ENCODE results near the gene USP20. TPM values are rescaled to one million over a fixed set of nuclear protein-coding genes. Genes with fewer than 3 reads are reported as not detected.

The USP20 gene
- polyA plus RNA-seq, 4 donors = 16.0 to 47.0 (median 20.4) TPM

- Histone ChIP-seq H3K36me3 (ENCODE audit: control insufficient read depth in 3 of 3, insufficient read depth in 2 of 3, low read depth in 1 of 3, low read length in 3 of 3) (peaks cover 0 to 14% (median 2%) of the 10 kb centered on the region in 3 donors), H3K27me3 (ENCODE audit: control insufficient read depth in 3 of 3, insufficient read depth in 3 of 3, low read length in 3 of 3) (no peaks in the 10 kb centered on the region), H3K27ac (ENCODE audit: low read depth in 1 of 3, low read length in 2 of 3) (no peak overlapping the region), H3K9me3 (ENCODE audit: control insufficient read depth in 2 of 2, insufficient read depth in 1 of 2, low read depth in 1 of 2, low read length in 1 of 2) (no peaks in the 10 kb centered on the region), H3K4me3 (ENCODE audit: low read depth in 1 of 3, low read length in 3 of 3) (no peak overlapping the region), H3K4me1 (ENCODE audit: control insufficient read depth in 3 of 3, insufficient read depth in 2 of 3, low read depth in 1 of 3, low read length in 2 of 3) (peaks cover 0 to 13% (median 4%) of the 10 kb centered on the region in 3 donors)
- FAIRE-seq (no peak), DNase-seq (no peak)
- WGBS, 3 donors = 86 to 89% (median 88%) methylated on average over 12 of the region's 12 CpGs
These were observed 3.5 kb downstream of the USP20 start for GRCh38 chr9:129838707-129839259.

GRCh38 chr9:129839324-129840023 is 4.2 kb downstream of the USP20 start:
- FAIRE-seq (no peak), DNase-seq (no peak)
- Histone ChIP-seq H3K9me3 (ENCODE audit: control insufficient read depth in 2 of 2, insufficient read depth in 1 of 2, low read depth in 1 of 2, low read length in 1 of 2) (no peaks in the 10 kb centered on the region), H3K4me3 (ENCODE audit: low read depth in 1 of 3, low read length in 3 of 3) (no peak overlapping the region), H3K27ac (ENCODE audit: low read depth in 1 of 3, low read length in 2 of 3) (no peak overlapping the region), H3K36me3 (ENCODE audit: control insufficient read depth in 3 of 3, insufficient read depth in 2 of 3, low read depth in 1 of 3, low read length in 3 of 3) (peaks cover 0 to 15% (median 2%) of the 10 kb centered on the region in 3 donors), H3K4me1 (ENCODE audit: control insufficient read depth in 3 of 3, insufficient read depth in 2 of 3, low read depth in 1 of 3, low read length in 2 of 3) (peaks cover 0 to 11% (median 4%) of the 10 kb centered on the region in 3 donors), H3K27me3 (ENCODE audit: control insufficient read depth in 3 of 3, insufficient read depth in 3 of 3, low read length in 3 of 3) (no peaks in the 10 kb centered on the region)
- WGBS, 3 donors = 77 to 84% (median 78%) methylated on average over 9 to 10 of the region's 10 CpGs

DNA sequence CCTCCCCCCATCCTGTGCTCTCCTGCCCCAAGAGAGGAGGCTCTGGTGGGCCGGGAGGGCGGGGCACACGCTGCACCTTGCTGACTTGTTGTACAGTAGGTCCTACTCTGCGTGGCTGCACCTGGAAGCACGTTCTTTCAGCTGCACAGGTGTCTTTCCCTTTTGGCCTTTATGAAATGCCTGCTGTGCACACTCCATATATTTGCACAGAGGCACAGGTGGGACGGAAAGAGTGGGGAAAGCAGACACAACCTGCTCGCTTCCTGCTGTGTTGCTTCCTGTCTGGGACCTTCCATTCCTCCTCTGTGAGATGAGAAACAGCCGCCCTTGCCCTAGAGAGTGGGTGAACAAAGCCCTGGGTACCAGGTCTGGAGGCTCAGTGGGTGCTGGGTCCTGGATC is 4.8 kb downstream of the USP20 start:
- no peak overlapping the region for H3K27ac ChIP-seq (ENCODE audit: low read depth in 1 of 3, low read length in 2 of 3)
- peaks cover 0 to 11% (median 4%) of the 10 kb centered on the region in 3 donors for H3K4me1 ChIP-seq (ENCODE audit: control insufficient read depth in 3 of 3, insufficient read depth in 2 of 3, low read depth in 1 of 3, low read length in 2 of 3)
- H3K36me3 ChIP-seq (ENCODE audit: control insufficient read depth in 3 of 3, insufficient read depth in 2 of 3, low read depth in 1 of 3, low read length in 3 of 3) = peaks cover 0 to 16% (median 2%) of the 10 kb centered on the region in 3 donors
- WGBS, 3 donors = 79 to 94% (median 83%) methylated on average over 8 of the region's 8 CpGs
- FAIRE-seq = no peak
- no peaks in the 10 kb centered on the region for H3K9me3 ChIP-seq (ENCODE audit: control insufficient read depth in 2 of 2, insufficient read depth in 1 of 2, low read depth in 1 of 2, low read length in 1 of 2)
- H3K27me3 ChIP-seq (ENCODE audit: control insufficient read depth in 3 of 3, insufficient read depth in 3 of 3, low read length in 3 of 3) = no peaks in the 10 kb centered on the region
- H3K4me3 ChIP-seq (ENCODE audit: low read depth in 1 of 3, low read length in 3 of 3) = no peak overlapping the region
- no peak for DNase-seq

- Histone ChIP-seq H3K4me3 (ENCODE audit: low read depth in 1 of 3, low read length in 3 of 3) (no peak overlapping the region), H3K9me3 (ENCODE audit: control insufficient read depth in 2 of 2, insufficient read depth in 1 of 2, low read depth in 1 of 2, low read length in 1 of 2) (no peaks in the 10 kb centered on the region), H3K36me3 (ENCODE audit: control insufficient read depth in 3 of 3, insufficient read depth in 2 of 3, low read depth in 1 of 3, low read length in 3 of 3) (peaks cover 0 to 17% (median 2%) of the 10 kb centered on the region in 3 donors), H3K27me3 (ENCODE audit: control insufficient read depth in 3 of 3, insufficient read depth in 3 of 3, low read length in 3 of 3) (no peaks in the 10 kb centered on the region), H3K27ac (ENCODE audit: low read depth in 1 of 3, low read length in 2 of 3) (no peak overlapping the region), H3K4me1 (ENCODE audit: control insufficient read depth in 3 of 3, insufficient read depth in 2 of 3, low read depth in 1 of 3, low read length in 2 of 3) (peaks cover 0 to 11% (median 4%) of the 10 kb centered on the region in 3 donors)
- 42 to 69% (median 67%) methylated on average over 4 of the region's 4 CpGs for WGBS, 3 donors
- no peak for FAIRE-seq
- no peak for DNase-seq
These were observed 5.8 kb downstream of the USP20 start for GRCh38 chr9:129841071-129841470.

DNA sequence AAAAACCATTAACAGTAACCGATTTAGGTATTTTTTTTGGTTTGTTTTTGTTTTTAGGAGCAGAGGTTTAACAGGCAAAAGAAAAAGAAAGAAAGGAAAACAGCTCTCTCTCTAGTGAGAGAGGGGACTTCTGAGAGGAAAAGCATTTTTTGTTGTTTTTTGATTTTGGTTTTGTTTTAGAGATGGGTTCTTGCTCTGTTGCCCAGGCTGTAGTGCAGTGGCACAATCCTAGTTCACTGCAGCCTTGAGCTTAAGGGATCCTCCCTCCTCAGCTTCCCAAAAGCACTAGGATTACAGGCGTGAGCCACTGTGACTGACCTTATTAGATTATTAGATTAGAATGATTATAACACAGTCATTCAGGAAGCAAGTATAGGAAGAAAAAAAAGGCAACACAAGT is 10.1 kb downstream of the USP20 start:
- WGBS, 3 donors = 53 to 55% (median 54%) methylated on average over 2 of the region's 2 CpGs
- FAIRE-seq (no peak), DNase-seq (no peak)
- H3K4me3 ChIP-seq (ENCODE audit: low read depth in 1 of 3, low read length in 3 of 3) = no peak overlapping the region
- peaks cover 2 to 13% (median 2%) of the 10 kb centered on the region in 3 donors for H3K36me3 ChIP-seq (ENCODE audit: control insufficient read depth in 3 of 3, insufficient read depth in 2 of 3, low read depth in 1 of 3, low read length in 3 of 3)
- H3K9me3 ChIP-seq (ENCODE audit: control insufficient read depth in 2 of 2, insufficient read depth in 1 of 2, low read depth in 1 of 2, low read length in 1 of 2) = no peaks in the 10 kb centered on the region
- no peak overlapping the region for H3K27ac ChIP-seq (ENCODE audit: low read depth in 1 of 3, low read length in 2 of 3)
- no peaks in the 10 kb centered on the region for H3K27me3 ChIP-seq (ENCODE audit: control insufficient read depth in 3 of 3, insufficient read depth in 3 of 3, low read length in 3 of 3)
- H3K4me1 ChIP-seq (ENCODE audit: control insufficient read depth in 3 of 3, insufficient read depth in 2 of 3, low read depth in 1 of 3, low read length in 2 of 3) = no peaks in the 10 kb centered on the region

GRCh38 chr9:129848712-129849441 is 13.6 kb downstream of the USP20 start:
- peaks cover 5 to 31% (median 8%) of the 10 kb centered on the region in 3 donors for H3K36me3 ChIP-seq (ENCODE audit: control insufficient read depth in 3 of 3, insufficient read depth in 2 of 3, low read depth in 1 of 3, low read length in 3 of 3)
- no peak overlapping the region for H3K27ac ChIP-seq (ENCODE audit: low read depth in 1 of 3, low read length in 2 of 3)
- FAIRE-seq (no peak), DNase-seq (no peak)
- 79 to 92% (median 88%) methylated on average over 4 of the region's 4 CpGs for WGBS, 3 donors
- no peaks in the 10 kb centered on the region for H3K9me3 ChIP-seq (ENCODE audit: control insufficient read depth in 2 of 2, insufficient read depth in 1 of 2, low read depth in 1 of 2, low read length in 1 of 2)
- H3K4me3 ChIP-seq (ENCODE audit: low read depth in 1 of 3, low read length in 3 of 3) = no peak overlapping the region
- H3K4me1 ChIP-seq (ENCODE audit: control insufficient read depth in 3 of 3, insufficient read depth in 2 of 3, low read depth in 1 of 3, low read length in 2 of 3) = no peaks in the 10 kb centered on the region
- no peaks in the 10 kb centered on the region for H3K27me3 ChIP-seq (ENCODE audit: control insufficient read depth in 3 of 3, insufficient read depth in 3 of 3, low read length in 3 of 3)

DNA sequence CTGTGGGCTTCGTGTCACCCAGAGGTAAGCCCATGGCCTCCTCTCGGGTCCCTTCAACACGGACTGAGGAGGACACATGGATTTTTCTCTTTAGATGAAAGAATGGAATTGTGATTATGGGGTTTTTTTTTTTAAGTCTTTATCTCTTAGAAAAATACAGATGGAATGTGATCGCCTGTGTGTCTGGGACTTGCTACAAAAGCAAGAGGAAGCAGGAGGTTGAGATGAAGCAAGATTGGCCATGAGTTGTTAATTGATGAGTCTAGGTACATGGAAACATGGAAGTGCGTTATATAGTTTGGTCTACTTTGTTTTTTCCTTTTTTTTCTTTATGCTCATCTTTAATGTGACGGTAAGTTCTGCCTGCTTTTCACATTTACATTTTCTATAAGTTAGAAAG is 14.6 kb downstream of the USP20 start:
- FAIRE-seq (no peak), DNase-seq (no peak)
- H3K9me3 ChIP-seq (ENCODE audit: control insufficient read depth in 2 of 2, insufficient read depth in 1 of 2, low read depth in 1 of 2, low read length in 1 of 2) = no peaks in the 10 kb centered on the region
- no peaks in the 10 kb centered on the region for H3K4me1 ChIP-seq (ENCODE audit: control insufficient read depth in 3 of 3, insufficient read depth in 2 of 3, low read depth in 1 of 3, low read length in 2 of 3)
- H3K27ac ChIP-seq (ENCODE audit: low read depth in 1 of 3, low read length in 2 of 3) = no peak overlapping the region
- H3K27me3 ChIP-seq (ENCODE audit: control insufficient read depth in 3 of 3, insufficient read depth in 3 of 3, low read length in 3 of 3) = no peaks in the 10 kb centered on the region
- 82 to 89% (median 87%) methylated on average over 6 of the region's 6 CpGs for WGBS, 3 donors
- peaks cover 5 to 35% (median 9%) of the 10 kb centered on the region in 3 donors for H3K36me3 ChIP-seq (ENCODE audit: control insufficient read depth in 3 of 3, insufficient read depth in 2 of 3, low read depth in 1 of 3, low read length in 3 of 3)
- no peak overlapping the region for H3K4me3 ChIP-seq (ENCODE audit: low read depth in 1 of 3, low read length in 3 of 3)

DNA sequence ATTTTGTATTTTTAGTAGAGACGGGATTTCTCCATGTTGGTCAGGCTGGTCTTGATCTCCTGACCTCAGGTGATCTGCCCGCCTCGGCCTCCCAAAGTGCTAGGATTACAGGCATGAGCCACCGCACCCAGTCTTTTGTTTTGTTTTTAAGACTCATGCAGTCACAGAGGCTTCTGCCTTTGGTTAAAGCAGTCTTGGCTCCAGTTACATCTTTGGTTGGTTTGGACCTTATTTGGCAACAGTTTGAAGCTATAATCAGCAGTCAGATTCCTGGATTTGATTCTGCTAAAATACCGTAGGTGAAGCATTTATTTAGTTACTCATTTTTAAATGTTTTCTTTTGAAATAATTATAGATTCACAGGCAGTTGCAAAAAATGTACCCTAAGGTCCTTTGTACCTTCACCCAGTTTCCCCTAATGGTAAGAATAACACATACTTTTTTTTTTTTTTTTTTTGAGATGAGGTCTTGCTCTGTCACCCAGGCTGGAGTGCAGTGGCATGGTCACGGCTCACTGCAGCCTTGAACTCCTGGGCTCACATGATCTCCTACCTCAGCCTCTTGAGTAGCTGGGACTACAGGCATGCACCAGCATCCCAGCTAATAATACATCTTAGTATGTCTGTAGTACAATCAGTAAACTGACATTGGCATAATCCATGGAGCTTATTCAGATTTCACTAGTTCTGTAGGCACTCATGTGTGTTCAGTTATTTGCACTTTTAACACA is 15.7 kb downstream of the USP20 start:
- H3K36me3 ChIP-seq (ENCODE audit: control insufficient read depth in 3 of 3, insufficient read depth in 2 of 3, low read depth in 1 of 3, low read length in 3 of 3) = peaks cover 5 to 40% (median 9%) of the 10 kb centered on the region in 3 donors
- no peak overlapping the region for H3K4me3 ChIP-seq (ENCODE audit: low read depth in 1 of 3, low read length in 3 of 3)
- DNase-seq (no peak), FAIRE-seq (no peak)
- no peaks in the 10 kb centered on the region for H3K9me3 ChIP-seq (ENCODE audit: control insufficient read depth in 2 of 2, insufficient read depth in 1 of 2, low read depth in 1 of 2, low read length in 1 of 2)
- H3K27ac ChIP-seq (ENCODE audit: low read depth in 1 of 3, low read length in 2 of 3) = no peak overlapping the region
- no peaks in the 10 kb centered on the region for H3K4me1 ChIP-seq (ENCODE audit: control insufficient read depth in 3 of 3, insufficient read depth in 2 of 3, low read depth in 1 of 3, low read length in 2 of 3)
- 87 to 91% (median 88%) methylated on average over 6 of the region's 6 CpGs for WGBS, 3 donors
- H3K27me3 ChIP-seq (ENCODE audit: control insufficient read depth in 3 of 3, insufficient read depth in 3 of 3, low read length in 3 of 3) = no peaks in the 10 kb centered on the region

Measured in small intestine (tissue), 7 donors.